IMR-90 (cell line): ENCODE data around the gene SYNE2. TPM values are rescaled to one million over a fixed set of nuclear protein-coding genes. Genes with fewer than 3 reads are reported as not detected.

ENCODE experiments used
- ATAC-seq: fragments of 200-7000 bp; cut with Tn5 transposase; 2 replicates; pipeline ENCODE4 v1.9.1; 2020; ENCODE audit warnings: low read depth, mild to moderate bottlenecking, moderate library complexity
- BruUV-seq: library from RNA; stranded (reverse); fragments of 400-500 nt; replicated peaks from 2 replicates; lab custom pipeline; 2021; lab: Mats Ljungman, UMichigan
- CTCF ChIA-PET: fragments of 300-600 bp; formaldehyde crosslinking; extraction: SDS; loops from one replicate; lab custom pipeline; 2021; ENCODE audit warnings: antibody characterized with exemption; lab: Yijun Ruan, JAX
- POLR2A ChIA-PET: fragments of 300-600 bp; sonication (Branson Sonifier 250); formaldehyde crosslinking; loops from one replicate; lab custom pipeline; 2022; ENCODE audit warnings: antibody characterized with exemption; ENCODE audit not compliant: unreplicated experiment; lab: Charles Lee
- DNase-seq: peaks from one replicate; pipeline ENCODE4 v3.0.0; 2013
- H2AFZ ChIP-seq: replicated peaks from 2 replicates; pipeline ENCODE3; 2013; ENCODE audit warnings: low read length, mild to moderate bottlenecking; ENCODE audit not compliant: poor library complexity
- H2AK5ac ChIP-seq: 2 replicates; pipeline ENCODE4 v1.6.1; 2013; ENCODE audit warnings: low read depth, low read length, inconsistent platforms
- H2AK9ac ChIP-seq: replicated peaks from 2 replicates; pipeline ENCODE3; 2013; ENCODE audit warnings: mild to moderate bottlenecking, low read depth, low read length, moderate library complexity; ENCODE audit not compliant: poor library complexity
- H2BK120ac ChIP-seq: 2 replicates; pipeline ENCODE4 v1.6.1; 2013; ENCODE audit warnings: low read depth, low read length, inconsistent platforms
- H2BK15ac ChIP-seq: 3 replicates; pipeline ENCODE4 v1.6.1; 2013; ENCODE audit warnings: low read depth, low read length, inconsistent platforms
- H2BK20ac ChIP-seq: 2 replicates; pipeline ENCODE4 v1.6.1; 2013; ENCODE audit warnings: low read depth, mild to moderate bottlenecking, inconsistent platforms, low read length, moderate library complexity
- H2BK5ac ChIP-seq: 2 replicates; pipeline ENCODE4 v1.6.1; 2013; ENCODE audit warnings: mild to moderate bottlenecking, low read depth, low read length, inconsistent platforms; ENCODE audit not compliant: poor library complexity, severe bottlenecking
- H3K14ac ChIP-seq: replicated peaks from 2 replicates; pipeline ENCODE4 v1.6.1; 2013; ENCODE audit warnings: low read depth, low read length, inconsistent platforms
- H3K18ac ChIP-seq: 2 replicates; pipeline ENCODE4 v1.6.1; 2013; ENCODE audit warnings: low read depth, low read length, control low read depth
- H3K23ac ChIP-seq: 2 replicates; pipeline ENCODE4 v1.6.1; 2013; ENCODE audit warnings: low read depth, low read length, inconsistent platforms
- H3K27ac ChIP-seq: 2 replicates; pipeline ENCODE4 v1.5.1; 2013; ENCODE audit warnings: mild to moderate bottlenecking, control low read depth, low read length; ENCODE audit not compliant: insufficient read depth
- H3K27me3 ChIP-seq: 2 replicates; pipeline ENCODE4 v1.6.1; 2013; ENCODE audit warnings: low read length; ENCODE audit not compliant: control insufficient read depth, insufficient read depth
- H3K36me3 ChIP-seq: 2 replicates; pipeline ENCODE4 v1.6.1; 2013; ENCODE audit warnings: low read length, mixed read lengths; ENCODE audit not compliant: control insufficient read depth, insufficient read depth
- H3K4ac ChIP-seq: 2 replicates; pipeline ENCODE4 v1.6.1; 2013; ENCODE audit warnings: low read depth, low read length, inconsistent platforms
- H3K4me1 ChIP-seq: 2 replicates; pipeline ENCODE4 v1.6.1; 2013; ENCODE audit warnings: low read length, mixed read lengths; ENCODE audit not compliant: control insufficient read depth, insufficient read depth
- H3K4me2 ChIP-seq: 2 replicates; pipeline ENCODE4 v1.6.1; 2013; ENCODE audit warnings: low read depth, mild to moderate bottlenecking, control low read depth, low read length, moderate library complexity
- H3K4me3 ChIP-seq: 2 replicates; pipeline ENCODE4 v1.5.1; 2013; ENCODE audit warnings: low read depth, mild to moderate bottlenecking, control low read depth, low read length, moderate library complexity; ENCODE audit not compliant: insufficient read depth
- H3K56ac ChIP-seq: 2 replicates; pipeline ENCODE4 v1.6.1; 2013; ENCODE audit warnings: low read length, inconsistent platforms; ENCODE audit not compliant: insufficient read depth; ENCODE audit errors: extremely low read depth
- H3K79me1 ChIP-seq, 2 experiments: 2 replicates each; pipeline ENCODE4 v1.6.1; 2013; ENCODE audit warnings: low read length in 2 of 2, inconsistent platforms in 1 of 2, low read depth in 1 of 2
- H3K9ac ChIP-seq: 2 replicates; pipeline ENCODE4 v1.6.1; 2013; ENCODE audit warnings: low read depth, low read length, control low read depth
- H3K9me1 ChIP-seq: 2 replicates; pipeline ENCODE4 v1.6.1; 2013; ENCODE audit warnings: low read length, inconsistent platforms; ENCODE audit not compliant: insufficient read depth
- H3K9me3 ChIP-seq: 2 replicates; pipeline ENCODE4 v1.6.1; 2013; ENCODE audit warnings: low read length; ENCODE audit not compliant: control insufficient read depth, insufficient read depth
- H4K20me1 ChIP-seq: 2 replicates; pipeline ENCODE4 v1.6.1; 2013; ENCODE audit warnings: low read length, inconsistent platforms; ENCODE audit not compliant: insufficient read depth
- H4K5ac ChIP-seq: 2 replicates; pipeline ENCODE4 v1.6.1; 2013; ENCODE audit warnings: mild to moderate bottlenecking, low read depth, low read length, control low read depth
- H4K8ac ChIP-seq, 2 experiments: 2 replicates each; pipeline ENCODE4 v1.6.1; 2013; ENCODE audit warnings: low read depth in 2 of 2, low read length in 2 of 2, control low read depth in 1 of 2, inconsistent platforms in 1 of 2
- H4K91ac ChIP-seq: 2 replicates; pipeline ENCODE4 v1.6.1; 2013; ENCODE audit warnings: low read depth, low read length, inconsistent platforms; ENCODE audit not compliant: insufficient read depth
- BHLHE40 ChIP-seq: fragments of 150-350 bp; IDR thresholded peaks from 2 replicates; pipeline ENCODE4 v1.6.1; 2016; ENCODE audit warnings: mild to moderate bottlenecking, low read depth, low read length
- CHD1 ChIP-seq: IDR thresholded peaks from 2 replicates; pipeline ENCODE4 v1.6.1; 2012; ENCODE audit warnings: low read depth, low read length, improper control_type of control experiment
- ELK1 ChIP-seq: fragments of 150-350 bp; IDR thresholded peaks from 2 replicates; pipeline ENCODE4 v1.6.1; 2016; ENCODE audit warnings: low read depth, mild to moderate bottlenecking, low read length, moderate library complexity, borderline replicate concordance
- FOS ChIP-seq: fragments of 150-350 bp; IDR thresholded peaks from 2 replicates; pipeline ENCODE4 v1.6.1; 2016; ENCODE audit warnings: low read depth, low read length
- MAFK ChIP-seq: IDR thresholded peaks from 2 replicates; pipeline ENCODE4 v1.6.1; 2012; ENCODE audit warnings: low read depth, low read length, improper control_type of control experiment
- MAZ ChIP-seq: IDR thresholded peaks from 2 replicates; pipeline ENCODE4 v1.6.1; 2012; ENCODE audit warnings: low read depth, mild to moderate bottlenecking, low read length, improper control_type of control experiment, moderate library complexity, borderline replicate concordance
- NFE2L2 ChIP-seq: fragments of 150-350 bp; IDR thresholded peaks from 2 replicates; pipeline ENCODE4 v1.6.1; 2016; ENCODE audit warnings: low read depth, mild to moderate bottlenecking, low read length
- RFX5 ChIP-seq: IDR thresholded peaks from 2 replicates; pipeline ENCODE4 v1.8.0; 2012; ENCODE audit warnings: low read depth, mild to moderate bottlenecking, low read length, moderate library complexity
- WGBS, 2 experiments: methylation state at CpG; one replicate each; pipeline versions ENCODE4 v1.1.5 to v1.1.7; 2013; ENCODE audit warnings: missing lambda C conversion rate in 2 of 2; ENCODE audit not compliant: insufficient read length in 1 of 2; ENCODE audit errors: extremely low coverage in 2 of 2; 5-methylcytosine and 5-hydroxymethylcytosine counted together
- dilution Hi-C: fragments of 300-500 bp; cut with HindIII; formaldehyde crosslinking; loops from one replicate; pipeline ENCODE4 v1.14.3; 2018; ENCODE audit warnings: low sequenced_read_pairs; ENCODE audit not compliant: unreplicated experiment
- in situ Hi-C: fragments of 300-500 bp; cut with MboI; formaldehyde crosslinking; loops from 3 replicates; pipeline ENCODE4 v1.14.3; 2019; ENCODE audit warnings: low sequenced_read_pairs, inconsistent platforms, mixed read lengths
- intact Hi-C: fragments of 100-400 bp; cut with micrococcal nuclease; formaldehyde crosslinking; loops from 2 replicates; pipeline ENCODE4 v1.10.0; 2022
- polyA plus RNA-seq, 3 experiments: library from polyadenylated mRNA; depleted of rRNA; stranded (reverse); fragments of >200 nt; gene quantifications; 2 replicates each; pipeline ENCODE4 v1.2.3, GENCODE V29; 2012; ENCODE audit warnings: low replicate concordance in 1 of 3
- total RNA-seq: library from RNA; depleted of rRNA; stranded (reverse); fragments of >200 nt; gene quantifications from 2 replicates; pipeline ENCODE4 v1.2.3, GENCODE V29; 2012

SYNE2 gene
- total and polyA plus RNA-seq, 2 of the 4 experiments (the other 2 are of a cell fraction): 5.2 to 28.9 TPM

GRCh38 chr14:64220466-64220865 lies 367.7 kb downstream of the SYNE2 start:
- Histone ChIP-seq H3K27me3 (no peaks in the 10 kb centered on the region), H2AK5ac (no peak overlapping the region), H3K18ac (no peak overlapping the region), H3K27ac (no peak overlapping the region), H3K4me2 (no peak overlapping the region), H3K23ac (no peak overlapping the region), H4K91ac (no peak overlapping the region), H2BK120ac (no peak overlapping the region), H3K4me3 (no peak overlapping the region), H2BK15ac (no peak overlapping the region), H4K5ac (no peak overlapping the region), H3K56ac (no peak overlapping the region), H3K14ac (no peak overlapping the region), H2BK20ac (no peak overlapping the region), H2AFZ (no peak overlapping the region), H3K9me1 (peaks cover 8% of the 10 kb centered on the region; the same call in 1 of the 2 replicates), H2AK9ac (no peak overlapping the region), H4K20me1 (no peaks in the 10 kb centered on the region), H4K8ac (no peak overlapping the region), H2BK5ac (no peak overlapping the region), H3K79me1 (no peaks in the 10 kb centered on the region), H3K9me3 (no peaks in the 10 kb centered on the region), H3K4ac (no peak overlapping the region), H3K4me1 (no peaks in the 10 kb centered on the region), H3K9ac (no peak overlapping the region), H3K36me3 (peaks cover 9% of the 10 kb centered on the region; the same call in 1 of the 2 replicates)
- no TSS peak for BruUV-seq
- DNase-seq (no peak), ATAC-seq (no peak)
- intact Hi-C loops (no loop called here), dilution Hi-C loops (no loop called here), in situ Hi-C loops (no loop called here)
- 89% methylated on average over 13 of the region's 14 CpGs; no CpG with 5 or more reads in 1 of the 2 experiments for WGBS, 2 experiments
- ChIA-PET POLR2A (no interaction called here), CTCF (no interaction called here)
- TF ChIP-seq RFX5 (no peak), NFE2L2 (no peak), BHLHE40 (no peak), FOS (no peak), ELK1 (no peak), CHD1 (no peak), MAFK (peak; percentile 66), MAZ (no peak)
